ENCODE data around the gene MZB1. TPM values are rescaled to one million over a fixed set of nuclear protein-coding genes. Genes with fewer than 3 reads are reported as not detected.
"Not testable (repeated sequence)": the region's sequence is repeated elsewhere in the genome, so short reads cannot be mapped to it uniquely, and the experiment has no call there.

MZB1 gene
- total RNA-seq, 1 donor from 2014 or later, result 1.1 TPM

GRCh38 chr5:139410993-139411828, 21.5 kb upstream of the MZB1 start:
- no peak for DNase-seq (ENCODE audit: low spot score)

- DNase-seq (ENCODE audit: low spot score), result no peak
Measured at GRCh38 chr5:139410121-139410992, 20.6 kb upstream of the MZB1 start.

DNA sequence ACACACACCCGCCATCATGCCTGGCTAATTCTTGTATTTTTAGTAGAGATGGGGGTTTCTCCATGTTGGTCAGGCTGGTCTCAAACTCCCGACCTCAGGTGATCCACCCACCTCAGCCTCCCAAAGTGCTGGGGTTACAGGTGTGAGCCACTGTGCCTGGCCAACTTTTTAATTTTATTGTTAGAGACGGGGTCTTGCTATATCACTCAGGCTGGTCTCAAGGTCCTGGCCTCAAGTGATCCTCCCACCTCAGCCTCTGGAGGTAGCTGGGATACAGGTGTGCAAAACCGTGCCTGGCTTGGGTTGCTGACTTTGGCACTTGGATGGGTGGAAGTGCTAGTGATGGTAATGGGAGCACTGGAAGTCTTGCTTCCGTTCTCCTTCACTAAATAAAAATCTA, 19.4 kb upstream of the MZB1 start:
- not testable (repeated sequence) for DNase-seq (ENCODE audit: low spot score)

DNA sequence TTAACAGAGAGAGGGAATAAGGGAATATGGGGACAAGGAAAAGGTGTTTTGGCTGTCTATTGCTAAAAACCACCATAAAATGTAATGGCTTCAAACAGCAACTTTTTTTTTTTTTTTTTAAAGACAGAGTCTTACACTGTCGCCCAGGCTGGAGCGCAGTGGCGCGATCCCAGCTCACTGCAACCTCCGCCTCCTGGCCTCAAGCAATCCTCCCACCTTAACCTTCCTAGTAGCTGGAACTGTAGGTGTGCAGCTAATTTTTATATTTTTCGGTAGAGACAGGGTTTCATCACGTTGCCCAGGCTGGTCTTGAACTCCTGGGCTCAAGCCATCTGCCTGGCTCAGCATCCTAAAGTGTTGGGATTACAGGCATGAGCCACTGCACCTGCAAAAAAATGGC, 18.5 kb upstream of the MZB1 start:
- no peak for DNase-seq (ENCODE audit: low spot score)

DNA sequence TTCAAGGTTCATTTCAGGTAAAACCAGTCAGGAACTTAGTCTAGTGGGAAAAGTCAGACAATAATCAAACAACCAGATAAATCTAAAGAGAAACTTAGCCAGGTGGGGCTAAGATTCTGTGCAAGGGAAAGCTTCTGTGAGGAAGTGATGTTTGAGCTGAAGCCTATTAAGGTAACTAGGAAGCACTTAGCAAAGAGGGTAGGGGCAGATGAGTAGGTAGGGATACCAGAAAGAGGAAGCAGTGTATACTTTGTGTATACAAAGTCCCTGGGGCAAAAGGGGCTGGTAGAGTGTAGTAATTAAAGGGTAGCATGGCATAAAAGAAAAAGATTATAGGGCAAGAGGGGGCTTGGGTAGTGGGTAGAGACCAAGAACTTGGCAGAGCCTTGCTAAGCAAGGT, 17.8 kb upstream of the MZB1 start:
- no peak for DNase-seq (ENCODE audit: low spot score)

GRCh38 chr5:139406963-139407362, 17.2 kb upstream of the MZB1 start:
- DNase-seq (ENCODE audit: low spot score), result no peak

DNA sequence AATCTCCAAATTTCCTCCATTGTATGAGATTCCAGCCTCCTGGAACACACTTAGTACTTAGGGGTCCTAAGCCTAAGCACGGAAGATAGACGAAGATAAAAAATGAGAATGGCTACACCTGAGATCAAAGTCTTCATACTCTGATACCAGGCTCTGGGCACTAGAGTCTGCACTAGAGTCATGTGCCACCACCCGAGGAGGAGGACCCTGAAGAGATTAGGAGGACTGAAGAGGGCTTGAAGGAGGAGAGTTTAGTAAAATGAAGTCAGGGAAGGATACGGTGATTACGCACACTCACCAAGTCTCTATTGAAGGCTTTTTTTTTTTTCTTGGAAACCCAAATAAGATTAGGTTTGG, 14.7 kb upstream of the MZB1 start:
- DNase-seq (ENCODE audit: low spot score), result no peak

DNA sequence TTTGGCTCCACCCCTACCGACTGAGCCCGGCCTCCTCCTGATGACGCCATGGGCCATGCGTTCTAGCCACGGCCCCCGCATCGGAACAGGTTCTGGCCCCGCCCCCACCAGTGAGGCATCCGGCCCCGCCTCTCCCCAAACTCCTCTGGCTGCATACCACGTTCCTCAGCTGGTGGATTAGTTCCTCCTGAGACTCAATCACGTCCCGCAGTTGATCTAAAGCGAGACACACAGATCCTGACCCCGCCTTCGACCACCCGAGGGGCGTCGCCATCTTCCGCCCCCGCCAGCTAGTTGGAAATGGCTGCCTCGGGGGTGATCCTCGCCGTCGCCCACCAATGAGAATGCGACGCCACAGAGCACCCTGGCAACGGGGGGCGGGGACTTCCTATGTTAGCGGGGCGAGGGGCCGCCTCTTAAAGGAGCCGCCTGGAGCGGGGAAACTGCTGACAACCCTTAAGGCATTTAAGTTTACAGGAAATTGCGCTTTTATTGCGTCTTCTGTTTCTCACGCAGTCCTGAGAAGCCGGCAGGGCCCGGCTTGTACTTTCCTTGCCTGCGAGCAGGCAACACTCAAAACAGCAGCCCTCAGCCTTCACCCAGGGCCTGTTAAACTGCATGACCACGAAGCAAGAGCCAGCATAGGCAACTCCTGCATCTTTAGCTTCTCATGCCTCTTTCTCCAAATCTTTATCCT, 14.2 kb upstream of the MZB1 start, which contains the start of gene SPATA24:
Gene SPATA24 (minus strand): TSS at position 303 of the 697 bp plus-strand sequence. CDS start 29 bp downstream, at position 274.
- peak; percentile 98 for DNase-seq (ENCODE audit: low spot score)

DNA sequence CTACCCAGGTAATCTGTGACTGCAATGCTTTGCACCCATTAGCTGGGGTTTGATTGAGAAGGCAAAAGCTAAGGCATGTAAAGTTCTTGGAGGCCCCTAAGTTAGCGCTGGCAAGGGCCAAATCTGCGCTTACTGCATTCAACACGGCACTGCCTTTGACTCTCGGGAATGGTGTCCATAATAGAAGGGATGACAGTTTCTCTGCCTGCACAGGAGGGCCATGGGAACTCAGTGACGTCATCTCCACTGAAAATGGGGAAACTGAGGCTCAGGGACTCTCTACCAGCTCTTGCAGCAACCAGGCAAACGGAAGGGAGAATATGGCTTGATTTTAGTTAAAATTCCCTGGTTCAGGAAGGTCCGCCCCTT, 13.7 kb upstream of the MZB1 start:
- DNase-seq (ENCODE audit: low spot score), result no peak

GRCh38 chr5:139402561-139403158, 12.9 kb upstream of the MZB1 start:
- DNase-seq (ENCODE audit: low spot score), result no peak

DNA sequence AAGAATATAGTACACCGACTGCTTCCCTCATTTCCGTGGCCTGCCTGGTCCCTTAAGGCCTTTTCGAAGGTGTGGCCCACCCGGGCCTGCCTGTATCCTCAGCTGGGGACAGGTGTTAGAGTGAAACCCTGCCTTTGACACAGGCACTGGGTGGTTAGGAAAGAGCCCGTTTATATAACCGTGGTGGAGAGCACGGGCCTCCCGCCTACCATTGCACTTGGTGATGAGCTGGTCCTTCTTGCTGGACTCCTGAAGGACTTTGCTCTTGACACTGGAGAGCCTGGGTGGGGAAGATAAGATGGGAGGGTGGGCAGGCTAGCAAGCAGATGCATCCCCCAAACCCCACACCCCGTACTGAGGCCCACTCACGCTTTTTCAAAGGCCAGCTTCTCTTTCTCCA, 11.8 kb upstream of the MZB1 start:
- DNase-seq (ENCODE audit: low spot score), result no peak

DNA sequence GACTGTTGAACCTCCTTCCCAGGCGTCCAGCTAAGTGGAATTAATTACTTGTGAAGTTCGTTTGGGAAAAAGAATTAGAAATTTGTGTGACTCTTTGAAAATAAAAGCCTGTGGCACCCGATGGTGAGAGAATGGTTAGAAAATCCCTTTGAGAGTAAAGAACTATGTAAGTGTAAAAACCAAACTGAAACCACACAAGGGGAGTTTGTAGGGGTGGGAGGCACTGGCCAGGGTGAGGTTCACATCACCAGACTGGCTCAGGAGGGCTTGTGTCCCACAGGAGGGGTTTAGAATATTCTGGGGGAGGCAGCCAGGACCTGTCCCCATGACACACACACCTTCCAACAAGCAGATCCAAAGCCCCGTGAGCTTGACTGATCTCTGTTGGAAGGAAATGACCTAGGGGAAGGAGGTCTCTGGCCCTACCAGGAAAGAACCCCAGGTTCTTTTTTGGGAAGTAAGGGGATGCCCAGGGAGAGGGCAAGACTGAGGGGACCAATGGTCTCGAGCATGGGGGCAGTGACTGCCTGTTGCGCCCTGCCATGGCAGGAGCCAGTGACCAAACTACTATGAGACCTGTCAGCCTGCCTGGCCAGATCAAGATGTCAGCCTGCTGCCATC, 9.9 kb upstream of the MZB1 start:
- DNase-seq (ENCODE audit: low spot score), result no peak

DNA sequence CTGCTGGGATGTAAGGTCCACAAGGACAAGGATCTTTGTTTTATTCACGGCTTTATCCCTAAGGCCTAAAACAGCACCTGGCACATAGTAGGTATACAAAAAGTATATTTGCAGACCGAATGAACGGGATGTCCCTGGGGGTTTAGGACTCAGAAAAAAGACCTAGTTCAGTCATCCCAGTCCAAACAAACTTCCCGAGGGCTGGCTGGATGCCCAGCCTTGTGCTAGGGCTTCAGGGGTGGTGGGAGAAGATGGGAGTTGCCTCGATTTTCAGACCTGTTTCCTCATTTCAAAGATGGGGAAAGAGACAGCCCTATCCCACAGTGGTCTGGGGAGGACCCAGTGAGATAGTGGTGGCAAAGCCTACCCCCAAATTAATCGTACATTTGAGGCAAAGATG, 8.2 kb upstream of the MZB1 start:
- DNase-seq (ENCODE audit: low spot score), result no peak

DNA sequence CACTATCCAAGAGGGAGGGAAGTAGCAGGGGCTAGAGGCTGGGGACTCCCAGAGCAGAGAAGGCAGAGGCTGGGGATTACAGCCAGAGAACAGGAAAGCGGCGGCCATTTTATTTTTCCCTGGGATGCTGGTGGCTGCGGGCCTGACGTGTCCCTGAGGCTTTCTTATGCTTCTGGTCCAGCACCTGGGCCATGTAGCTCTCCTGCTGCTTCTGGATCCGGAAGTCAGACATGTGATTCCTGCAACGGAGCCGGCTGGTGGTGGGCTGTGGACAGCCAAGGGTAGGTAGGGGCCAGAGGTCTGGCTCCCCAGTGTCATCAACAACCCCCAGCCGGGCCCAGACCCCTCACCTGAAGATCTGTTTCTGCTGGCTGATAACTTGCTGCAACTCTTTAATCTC, 7.0 kb upstream of the MZB1 start:
- no peak for DNase-seq (ENCODE audit: low spot score)

DNA sequence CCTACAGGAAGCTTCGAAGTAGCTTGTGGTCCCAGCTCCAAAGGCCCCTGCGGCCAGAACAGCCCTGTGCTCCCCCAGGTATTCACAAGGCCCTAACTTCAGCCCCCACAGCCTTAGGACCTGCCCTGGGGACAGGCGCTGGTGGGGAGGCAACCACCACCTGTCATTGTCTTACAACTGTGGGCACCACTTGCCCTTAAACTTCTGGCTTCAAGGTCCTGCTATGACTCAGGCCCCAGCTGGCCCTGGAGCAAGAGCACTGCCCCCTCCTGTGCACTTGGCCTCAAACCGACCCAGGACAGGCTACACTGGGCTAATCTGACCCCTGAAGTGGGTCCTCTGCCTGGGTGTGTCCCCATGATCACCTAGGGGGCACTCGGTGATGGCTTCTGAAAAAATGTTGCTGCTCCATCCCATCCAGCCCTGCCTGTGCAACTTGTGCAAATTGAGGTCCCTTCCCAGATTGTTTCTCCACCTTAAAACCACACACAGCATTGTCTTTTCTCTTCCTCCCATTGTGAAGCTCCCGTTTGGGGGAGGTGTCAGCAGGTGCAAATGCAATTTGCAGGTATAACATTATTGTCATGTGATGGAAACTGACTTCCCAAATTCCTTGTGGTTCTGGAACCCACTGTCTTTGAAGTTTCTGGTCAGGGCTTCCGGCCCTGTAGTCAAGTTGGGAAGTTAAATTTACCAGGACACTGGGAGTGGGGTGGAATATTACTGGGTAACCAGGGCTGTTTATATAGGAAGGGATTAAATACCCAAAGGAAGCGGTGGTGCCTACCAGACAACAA, 6.3 kb upstream of the MZB1 start:
- no peak for DNase-seq (ENCODE audit: low spot score)

DNA sequence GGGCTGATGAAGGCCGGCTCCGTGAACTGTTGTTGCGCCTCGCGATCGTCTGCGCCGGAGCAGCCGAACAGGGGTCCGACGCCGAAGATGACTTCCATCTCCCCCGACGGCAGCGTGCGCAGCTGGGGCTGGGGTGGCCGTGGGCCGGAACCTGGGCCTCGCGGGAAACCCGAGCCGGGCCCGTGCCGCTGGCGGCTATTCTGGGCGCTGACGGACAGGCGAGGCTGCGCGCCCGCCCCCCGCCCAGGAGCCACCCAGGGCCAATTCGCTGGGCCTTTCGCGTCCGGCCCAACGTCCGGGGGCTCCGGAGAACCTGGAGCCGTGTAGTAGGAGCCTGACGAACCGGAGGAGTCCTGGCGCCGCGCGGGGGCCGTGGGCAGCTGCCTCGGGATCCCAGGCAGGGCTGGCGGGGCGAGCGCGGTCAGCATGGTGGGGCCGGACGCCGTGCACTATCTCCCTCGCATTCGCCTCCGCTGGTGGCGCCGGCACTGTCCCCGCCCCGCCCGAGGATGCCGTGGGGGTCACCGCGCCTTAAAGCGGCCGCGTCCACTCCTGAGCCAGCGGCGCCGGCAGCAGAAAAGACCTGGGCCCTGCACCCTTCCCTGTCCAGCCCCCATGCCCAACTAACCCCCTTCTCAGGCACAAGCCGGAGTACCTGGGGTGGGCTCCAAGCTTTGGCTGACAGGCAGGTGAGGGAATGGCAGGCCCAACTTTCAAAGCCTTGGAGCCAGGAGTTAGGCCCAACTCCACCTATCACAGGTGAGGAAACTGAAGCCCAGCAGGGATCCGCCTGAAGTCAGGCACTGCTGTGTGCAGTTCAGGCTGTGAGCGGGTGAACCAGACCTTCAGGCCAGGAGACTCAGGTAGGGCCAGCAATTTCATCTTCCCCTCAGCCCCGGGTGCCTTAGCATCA, 5.2 kb upstream of the MZB1 start, which contains the start of gene PROB1:
Gene PROB1 (minus strand): TSS at position 451 of the 913 bp plus-strand sequence. CDS start 23 bp downstream, at position 428.
- no peak for DNase-seq (ENCODE audit: low spot score)

DNA sequence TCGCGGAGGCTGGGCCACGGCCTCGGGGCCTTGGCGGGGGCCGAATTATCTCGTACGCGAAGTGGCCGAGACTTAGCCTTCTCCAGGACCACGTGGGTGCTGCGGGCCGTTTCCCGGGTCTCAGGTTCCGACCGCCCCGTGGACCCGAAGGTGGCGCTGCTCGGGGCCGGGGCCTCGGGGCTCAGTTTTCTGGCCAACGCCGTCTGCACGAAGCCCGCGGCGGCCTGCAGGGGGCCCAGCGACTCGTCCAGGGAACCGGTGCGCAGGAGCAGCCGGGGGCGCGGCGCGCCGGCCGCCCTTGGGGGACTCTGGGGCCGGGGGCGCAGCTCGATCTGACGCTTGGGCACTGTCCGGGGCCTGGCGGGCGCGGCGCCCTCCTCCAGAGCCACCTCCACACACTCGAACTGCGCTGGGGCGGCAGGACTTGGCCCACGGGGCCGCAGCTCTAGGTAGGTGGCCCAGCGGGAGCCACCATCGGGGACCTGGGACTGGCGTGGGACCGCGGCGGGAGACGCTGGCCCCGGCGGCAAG, 4.5 kb upstream of the MZB1 start:
- DNase-seq (ENCODE audit: low spot score), result peak; percentile 39

GRCh38 chr5:139393497-139394122, 3.9 kb upstream of the MZB1 start:
- DNase-seq (ENCODE audit: low spot score), result no peak

All from mucosa of gallbladder (tissue), 1 donor.